Activated T-cell treated with anti-CD3 and anti-CD28 coated beads, Interleukin-2, amount 50 U/mL, for 24 hours (primary cell): ENCODE measurements around the gene WBP2.

Experiments used
- DNase-seq: peaks from one replicate; pipeline ENCODE4 v3.0.0-alpha.2; 2020
- H3K27ac Mint-ChIP-seq: 2 replicates; pipeline ENCODE4 v1.8.0; 2020; ENCODE audit warnings: mild to moderate bottlenecking, mixed read lengths
- H3K27me3 Mint-ChIP-seq: 2 replicates; pipeline ENCODE4 v1.8.0; 2020; ENCODE audit warnings: mixed read lengths
- H3K36me3 Mint-ChIP-seq: 2 replicates; pipeline ENCODE4 v1.8.0; 2020; ENCODE audit warnings: low read depth, mixed read lengths
- H3K4me1 Mint-ChIP-seq: 2 replicates; pipeline ENCODE4 v1.8.0; 2020; ENCODE audit warnings: low read depth, mixed read lengths
- H3K4me3 Mint-ChIP-seq: 2 replicates; pipeline ENCODE4 v1.8.0; 2020; ENCODE audit warnings: mild to moderate bottlenecking, moderate library complexity, mixed read lengths
- H3K9me3 Mint-ChIP-seq: 2 replicates; pipeline ENCODE4 v1.8.0; 2020; ENCODE audit warnings: mixed read lengths

The WBP2 gene

GRCh38 chr17:75846692-75847613, 8.2 kb downstream of the WBP2 start:
- Mint-ChIP-seq H3K4me3 (no peak overlapping the region), H3K27ac (peak overlapping the region; percentile 55), H3K4me1 (peaks cover 30% of the 10 kb centered on the region), H3K9me3 (no peaks in the 10 kb centered on the region), H3K27me3 (no peaks in the 10 kb centered on the region), H3K36me3 (peaks cover 77% of the 10 kb centered on the region)
- no peak for DNase-seq

DNA sequence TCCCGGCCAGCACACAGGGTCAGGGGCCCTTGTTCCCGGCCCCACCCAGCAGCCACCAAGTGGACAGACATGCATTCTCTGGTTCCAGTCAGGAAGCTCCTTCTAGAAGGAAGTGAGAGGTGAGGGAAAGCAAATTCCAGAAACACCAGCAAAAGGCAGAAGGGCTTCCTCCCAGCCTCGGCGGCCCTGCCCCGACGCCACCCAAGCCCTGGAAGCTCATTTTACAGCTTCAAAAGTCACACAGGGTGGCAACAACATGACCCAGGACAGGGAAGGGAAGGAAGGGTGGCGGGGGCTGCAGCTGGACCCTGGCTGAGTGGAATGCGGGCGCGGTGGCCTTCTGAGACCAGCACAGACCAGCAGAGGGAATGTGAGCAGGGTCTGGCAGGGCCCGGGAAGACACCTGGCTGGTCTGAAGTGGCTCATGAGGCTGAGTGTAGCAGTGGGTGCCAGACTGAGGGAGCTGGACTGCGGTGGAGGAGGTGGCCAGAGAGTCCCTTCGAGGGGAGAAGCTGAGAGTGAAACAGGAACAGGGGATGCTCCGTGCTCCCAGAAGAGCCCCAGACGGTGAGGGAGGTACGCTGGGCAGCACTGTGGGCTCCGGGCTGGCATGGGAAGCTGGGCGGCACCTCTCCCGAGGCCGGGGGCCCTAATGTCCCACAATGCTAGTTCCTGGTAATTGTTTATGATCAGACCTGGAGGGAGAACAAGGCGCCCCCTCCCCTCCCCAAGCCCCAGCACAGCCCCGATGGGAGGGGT, 9.0 kb downstream of the WBP2 start:
- no peak overlapping the region for H3K4me3 Mint-ChIP-seq
- H3K27me3 Mint-ChIP-seq: no peaks in the 10 kb centered on the region
- no peaks in the 10 kb centered on the region for H3K9me3 Mint-ChIP-seq
- peaks cover 75% of the 10 kb centered on the region for H3K36me3 Mint-ChIP-seq
- H3K4me1 Mint-ChIP-seq: peaks cover 28% of the 10 kb centered on the region
- peak overlapping the region; percentile 77 for H3K27ac Mint-ChIP-seq
- DNase-seq: no peak

DNA sequence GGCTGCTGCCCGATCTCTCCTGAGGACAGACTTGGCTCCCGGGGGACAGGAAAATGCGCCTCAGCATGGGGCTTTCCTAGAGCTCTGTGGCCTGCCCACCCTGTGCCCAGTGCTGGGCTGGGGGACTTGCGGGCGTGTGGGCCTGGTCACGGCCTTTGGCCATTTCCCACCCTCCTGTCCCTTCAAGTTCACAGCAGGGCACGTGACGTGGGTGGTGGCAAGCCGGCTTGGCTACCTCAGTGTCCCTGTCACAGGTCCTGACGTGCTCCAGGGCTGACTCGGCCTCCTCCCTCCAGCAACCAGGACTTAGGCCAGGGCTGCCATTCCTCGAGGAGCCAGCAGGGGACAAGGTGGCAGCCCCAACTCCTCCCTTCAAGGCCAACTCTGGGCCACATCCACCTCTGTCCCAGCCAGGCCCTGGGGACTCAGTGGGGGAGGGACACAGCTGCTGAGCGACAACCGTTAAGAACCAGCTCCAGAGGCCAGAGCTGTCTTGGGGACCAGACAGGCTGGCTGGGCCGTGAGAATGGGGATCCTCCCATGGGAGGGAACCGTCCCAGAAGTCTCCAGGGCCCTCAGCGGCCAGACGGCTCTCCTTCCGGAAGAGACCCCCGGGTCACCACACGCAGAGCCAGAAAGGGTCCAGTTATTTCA, 9.9 kb downstream of the WBP2 start:
- Mint-ChIP-seq H3K36me3 (peaks cover 77% of the 10 kb centered on the region), H3K9me3 (no peaks in the 10 kb centered on the region), H3K27me3 (no peaks in the 10 kb centered on the region), H3K4me1 (peaks cover 29% of the 10 kb centered on the region), H3K4me3 (peak overlapping the region; percentile 96), H3K27ac (peak overlapping the region; percentile 96)
- peak; percentile 77 for DNase-seq

DNA sequence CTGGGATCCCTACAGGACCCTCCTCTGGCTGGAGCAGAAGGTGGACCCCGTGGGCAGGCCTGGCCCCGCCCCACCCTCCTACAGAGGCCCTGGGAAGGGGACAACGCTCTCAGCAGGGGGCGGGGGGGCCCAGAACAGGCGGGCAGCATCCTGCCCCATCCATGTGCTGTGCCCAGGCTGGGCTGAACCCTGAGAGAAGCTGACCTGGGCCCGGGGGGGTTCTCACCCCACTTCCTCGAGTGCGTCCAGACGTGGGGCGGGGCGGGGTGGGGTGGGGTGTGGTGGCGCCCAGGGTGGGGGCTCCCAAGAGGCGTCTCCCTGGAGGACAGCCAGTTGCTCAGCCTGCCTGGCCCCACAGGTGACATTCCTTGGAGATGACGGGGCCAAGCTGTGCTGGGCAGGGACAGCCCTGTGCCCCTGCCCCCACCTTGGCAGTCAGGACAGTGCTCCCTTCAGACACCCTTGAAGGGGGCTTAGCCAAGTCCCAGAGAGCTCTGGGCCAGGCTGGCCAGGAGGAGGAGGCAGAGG, 10.5 kb downstream of the WBP2 start:
- H3K4me3 Mint-ChIP-seq: peak overlapping the region; percentile 96
- no peak for DNase-seq
- H3K36me3 Mint-ChIP-seq: peaks cover 78% of the 10 kb centered on the region
- H3K27me3 Mint-ChIP-seq: no peaks in the 10 kb centered on the region
- H3K27ac Mint-ChIP-seq: peak overlapping the region; percentile 96
- H3K9me3 Mint-ChIP-seq: no peaks in the 10 kb centered on the region
- H3K4me1 Mint-ChIP-seq: peaks cover 29% of the 10 kb centered on the region

- H3K36me3 Mint-ChIP-seq: peaks cover 80% of the 10 kb centered on the region
- H3K27me3 Mint-ChIP-seq: no peaks in the 10 kb centered on the region
- peak within 1 kb of the TSS; percentile 96 for H3K27ac Mint-ChIP-seq
- H3K9me3 Mint-ChIP-seq: no peaks in the 10 kb centered on the region
- H3K4me1 Mint-ChIP-seq: peaks cover 29% of the 10 kb centered on the region
- H3K4me3 Mint-ChIP-seq: peak within 1 kb of the TSS; percentile 96
- peak; percentile 80 for DNase-seq
These were observed 11.3 kb downstream of the WBP2 start, which contains the start of gene UNC13D for GRCh38 chr17:75843577-75844529. Gene UNC13D, minus strand, starts transcription at chr17:75844404. Its CDS starts 67 bp downstream, at chr17:75844337.

GRCh38 chr17:75842963-75843576, 12.1 kb downstream of the WBP2 start:
- peaks cover 24% of the 10 kb centered on the region for H3K4me1 Mint-ChIP-seq
- DNase-seq: peak; percentile 73
- peak overlapping the region; percentile 96 for H3K4me3 Mint-ChIP-seq
- H3K36me3 Mint-ChIP-seq: peaks cover 80% of the 10 kb centered on the region
- H3K9me3 Mint-ChIP-seq: no peaks in the 10 kb centered on the region
- H3K27ac Mint-ChIP-seq: peak overlapping the region; percentile 96
- H3K27me3 Mint-ChIP-seq: no peaks in the 10 kb centered on the region

DNA sequence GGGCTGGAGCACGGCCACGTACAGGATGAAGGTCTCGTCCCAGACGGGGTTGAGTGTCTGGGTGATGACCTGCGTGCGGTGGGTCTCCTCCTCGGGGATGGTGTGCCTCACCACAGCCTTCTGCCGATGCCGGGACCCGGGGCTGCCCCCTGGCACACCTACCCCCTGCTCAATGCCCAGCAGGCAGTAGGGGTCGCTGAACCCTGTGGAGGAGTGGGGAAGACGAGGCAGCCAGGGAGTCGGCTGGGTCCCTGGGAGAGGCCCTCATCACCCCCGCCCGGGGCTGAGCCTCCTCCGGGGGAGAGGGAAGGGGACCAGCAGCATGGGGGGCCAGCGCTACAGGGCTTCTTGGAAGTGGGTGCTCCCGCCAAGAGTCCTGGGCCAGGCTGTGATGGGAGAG, 12.7 kb downstream of the WBP2 start:
- peaks cover 21% of the 10 kb centered on the region for H3K4me1 Mint-ChIP-seq
- H3K27ac Mint-ChIP-seq: peak overlapping the region; percentile 96
- H3K9me3 Mint-ChIP-seq: no peaks in the 10 kb centered on the region
- no peaks in the 10 kb centered on the region for H3K27me3 Mint-ChIP-seq
- H3K36me3 Mint-ChIP-seq: peaks cover 80% of the 10 kb centered on the region
- no peak for DNase-seq
- peak overlapping the region; percentile 96 for H3K4me3 Mint-ChIP-seq

GRCh38 chr17:75840799-75841164, 14.4 kb downstream of the WBP2 start:
- Mint-ChIP-seq H3K27ac (no peak overlapping the region), H3K36me3 (peaks cover 77% of the 10 kb centered on the region), H3K4me1 (peaks cover 21% of the 10 kb centered on the region), H3K9me3 (no peaks in the 10 kb centered on the region), H3K27me3 (no peaks in the 10 kb centered on the region), H3K4me3 (no peak overlapping the region)
- DNase-seq: no peak

DNA sequence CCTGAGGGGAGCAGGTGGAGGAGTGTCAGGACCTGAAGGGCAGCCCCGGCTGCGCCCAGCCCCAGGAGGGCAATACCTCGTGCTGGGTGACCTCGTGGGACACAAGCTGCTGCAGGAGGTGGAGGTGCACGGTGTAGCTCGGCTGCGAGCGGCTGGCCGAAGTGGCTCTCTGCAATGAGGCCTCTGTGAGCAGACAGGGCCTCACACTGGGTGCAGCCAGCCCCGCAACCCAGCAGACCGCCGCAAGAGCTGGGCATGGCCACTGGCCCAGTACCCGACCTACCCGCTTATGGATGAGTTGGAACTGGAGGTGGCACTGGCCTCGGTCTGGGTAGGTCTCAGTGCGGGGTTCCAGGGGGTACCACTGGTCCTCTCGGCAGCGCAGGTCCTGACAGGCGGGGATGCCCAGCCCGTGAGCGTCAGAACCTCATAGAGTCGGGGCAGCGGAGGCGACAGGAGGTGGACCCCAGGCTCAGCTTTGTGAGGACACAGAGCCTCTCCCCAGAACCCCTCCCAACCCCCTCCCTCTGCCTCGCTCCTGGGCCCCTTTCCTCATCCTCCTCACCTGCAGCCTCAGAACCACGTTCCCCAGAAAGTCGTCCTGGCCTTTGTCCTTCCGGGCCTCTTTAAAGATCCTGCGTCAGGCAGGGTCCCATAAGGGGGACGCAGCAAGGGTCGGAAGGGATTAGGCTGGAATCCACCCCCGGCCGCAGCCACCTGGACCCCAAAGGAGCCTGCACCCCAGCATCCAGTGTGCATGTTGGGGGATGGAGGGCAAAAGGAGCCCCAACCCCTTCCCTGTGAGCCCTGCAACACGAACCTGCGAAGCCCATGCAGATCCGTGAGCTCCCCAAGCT, 15.0 kb downstream of the WBP2 start:
- Mint-ChIP-seq H3K27me3 (no peaks in the 10 kb centered on the region), H3K4me1 (peaks cover 19% of the 10 kb centered on the region), H3K4me3 (no peak overlapping the region), H3K27ac (peak overlapping the region; percentile 64), H3K9me3 (no peaks in the 10 kb centered on the region), H3K36me3 (peaks cover 77% of the 10 kb centered on the region)
- DNase-seq: no peak

GRCh38 chr17:75838410-75838809, 16.7 kb downstream of the WBP2 start:
- H3K36me3 Mint-ChIP-seq: peaks cover 89% of the 10 kb centered on the region
- peaks cover 29% of the 10 kb centered on the region for H3K4me1 Mint-ChIP-seq
- no peak for DNase-seq
- H3K4me3 Mint-ChIP-seq: no peak overlapping the region
- no peaks in the 10 kb centered on the region for H3K9me3 Mint-ChIP-seq
- H3K27ac Mint-ChIP-seq: peak overlapping the region; percentile 52
- H3K27me3 Mint-ChIP-seq: no peaks in the 10 kb centered on the region

DNA sequence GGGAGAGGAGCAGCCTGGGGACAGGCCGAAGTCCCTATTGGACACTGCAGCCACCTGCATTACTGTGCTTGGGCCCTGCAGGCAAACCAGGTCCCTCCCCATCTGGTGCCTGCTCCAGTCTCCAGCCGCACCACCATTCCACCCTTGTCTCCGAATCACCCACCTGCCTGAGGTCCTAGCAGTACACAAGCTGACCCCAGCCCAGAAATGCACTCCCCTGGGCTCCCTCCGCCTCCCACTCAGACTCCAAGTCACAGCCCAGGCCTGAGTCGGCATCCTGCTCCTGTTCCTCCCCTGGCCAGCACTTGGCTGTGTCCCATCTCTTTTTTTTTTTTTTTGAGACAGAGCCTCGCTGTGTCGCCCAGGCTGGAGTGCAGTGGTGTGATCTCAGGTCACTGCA, 17.2 kb downstream of the WBP2 start:
- Mint-ChIP-seq H3K9me3 (no peaks in the 10 kb centered on the region), H3K27me3 (no peaks in the 10 kb centered on the region), H3K27ac (peak overlapping the region; percentile 52), H3K4me3 (no peak overlapping the region), H3K36me3 (peaks cover 90% of the 10 kb centered on the region), H3K4me1 (peaks cover 33% of the 10 kb centered on the region)
- no peak for DNase-seq

- Mint-ChIP-seq H3K4me3 (no peak overlapping the region), H3K27me3 (no peaks in the 10 kb centered on the region), H3K36me3 (peaks cover 92% of the 10 kb centered on the region), H3K27ac (peak overlapping the region; percentile 55), H3K9me3 (no peaks in the 10 kb centered on the region), H3K4me1 (peaks cover 36% of the 10 kb centered on the region)
- DNase-seq: no peak
These were observed 18.5 kb downstream of the WBP2 start for GRCh38 chr17:75836605-75837004.
